ENCODE measurements around the gene TDO2. TPM values are rescaled to one million over a fixed set of nuclear protein-coding genes. Genes with fewer than 3 reads are reported as not detected.
A peak's percentile ranks its signal among the peaks of the same experiment; 100 is the strongest.

TDO2 gene
- total RNA-seq, 1 donor: 1.5 TPM

DNA sequence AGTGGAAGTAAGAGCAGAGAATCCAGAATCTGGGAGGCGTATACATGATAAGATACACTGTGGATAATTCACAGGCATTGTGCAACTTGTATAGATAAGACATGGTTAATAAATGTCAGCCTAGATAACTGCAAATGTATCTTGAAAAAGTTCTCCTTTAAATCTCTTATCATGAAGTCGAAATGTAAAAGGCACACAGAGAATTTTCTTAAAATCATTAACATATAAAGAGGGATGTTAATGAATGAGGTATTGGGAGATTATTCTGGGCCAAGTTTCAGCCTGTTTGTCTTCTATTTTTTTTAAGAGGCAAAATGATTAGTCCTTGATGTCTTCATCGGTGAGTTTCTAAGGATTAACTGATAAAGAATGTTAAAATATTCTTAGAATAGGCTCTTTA lies 835 bp downstream of the TDO2 start:
- H3K4me3 ChIP-seq (ENCODE audit: low read depth, low read length): no peak overlapping the region
- TF ChIP-seq, protein P1, sequence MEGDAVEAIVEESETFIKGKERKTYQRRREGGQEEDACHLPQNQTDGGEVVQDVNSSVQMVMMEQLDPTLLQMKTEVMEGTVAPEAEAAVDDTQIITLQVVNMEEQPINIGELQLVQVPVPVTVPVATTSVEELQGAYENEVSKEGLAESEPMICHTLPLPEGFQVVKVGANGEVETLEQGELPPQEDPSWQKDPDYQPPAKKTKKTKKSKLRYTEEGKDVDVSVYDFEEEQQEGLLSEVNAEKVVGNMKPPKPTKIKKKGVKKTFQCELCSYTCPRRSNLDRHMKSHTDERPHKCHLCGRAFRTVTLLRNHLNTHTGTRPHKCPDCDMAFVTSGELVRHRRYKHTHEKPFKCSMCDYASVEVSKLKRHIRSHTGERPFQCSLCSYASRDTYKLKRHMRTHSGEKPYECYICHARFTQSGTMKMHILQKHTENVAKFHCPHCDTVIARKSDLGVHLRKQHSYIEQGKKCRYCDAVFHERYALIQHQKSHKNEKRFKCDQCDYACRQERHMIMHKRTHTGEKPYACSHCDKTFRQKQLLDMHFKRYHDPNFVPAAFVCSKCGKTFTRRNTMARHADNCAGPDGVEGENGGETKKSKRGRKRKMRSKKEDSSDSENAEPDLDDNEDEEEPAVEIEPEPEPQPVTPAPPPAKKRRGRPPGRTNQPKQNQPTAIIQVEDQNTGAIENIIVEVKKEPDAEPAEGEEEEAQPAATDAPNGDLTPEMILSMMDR (IDR thresholded peaks at IDR 0.05; ENCODE audit: insufficient read depth, low read length): no peak
- DNase-seq (ENCODE audit: low read depth): peak; percentile 16

DNA sequence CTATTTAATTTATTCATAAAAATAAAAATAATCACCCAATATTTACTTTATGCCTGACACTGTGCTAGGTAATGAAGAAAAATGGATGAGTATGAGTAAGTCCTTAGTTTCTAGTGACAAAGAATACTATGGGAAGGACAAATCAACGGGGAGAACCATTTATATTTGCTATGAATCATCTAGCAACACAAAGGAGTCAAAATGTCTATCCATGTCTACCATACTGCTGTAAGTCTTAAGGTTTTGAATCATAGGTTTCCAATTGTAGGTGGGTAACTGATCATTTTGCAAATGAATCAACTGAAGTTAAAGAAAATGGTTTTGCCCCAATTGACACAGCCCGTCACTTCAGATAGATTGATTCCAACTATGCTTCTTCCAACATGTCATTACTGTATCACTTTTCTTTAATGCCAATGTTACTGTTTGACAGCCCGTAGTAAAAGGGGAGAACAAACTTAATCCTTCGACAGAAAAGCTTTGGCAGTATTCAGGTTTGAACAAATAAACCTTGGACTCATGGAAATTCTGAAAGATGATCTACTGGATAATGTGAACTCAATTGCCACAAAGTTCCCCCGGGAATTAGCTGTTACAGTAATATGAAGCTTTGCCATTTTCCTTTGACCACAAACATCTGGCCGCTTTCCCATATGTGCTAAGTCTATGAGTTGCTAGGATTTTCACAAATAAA lies 3.2 kb downstream of the TDO2 start:
- DNase-seq (ENCODE audit: low read depth): peak; percentile 97
- TF ChIP-seq, protein P1 (IDR thresholded peaks at IDR 0.05; ENCODE audit: insufficient read depth, low read length): no peak
- H3K4me3 ChIP-seq (ENCODE audit: low read depth, low read length): no peak overlapping the region

DNA sequence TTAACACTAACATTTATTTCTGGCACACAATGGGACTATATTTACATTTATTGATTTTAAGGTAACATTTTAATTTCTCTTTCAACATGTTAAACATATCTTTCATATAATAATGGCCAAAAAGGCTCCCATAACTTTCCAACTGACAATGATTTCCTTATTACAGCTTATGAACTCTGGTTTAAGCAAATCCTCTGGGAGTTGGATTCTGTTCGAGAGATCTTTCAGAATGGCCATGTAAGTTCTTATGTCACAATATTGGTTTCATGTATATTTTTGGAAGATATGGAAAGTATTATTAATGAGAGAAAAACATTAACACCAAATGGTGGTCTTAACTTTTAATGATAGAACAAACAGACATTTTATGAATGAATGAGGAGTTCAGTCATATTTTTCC lies 4.1 kb downstream of the TDO2 start:
- H3K4me3 ChIP-seq (ENCODE audit: low read depth, low read length): no peak overlapping the region
- TF ChIP-seq, protein P1 (IDR thresholded peaks at IDR 0.05; ENCODE audit: insufficient read depth, low read length): no peak
- DNase-seq (ENCODE audit: low read depth): no peak

DNA sequence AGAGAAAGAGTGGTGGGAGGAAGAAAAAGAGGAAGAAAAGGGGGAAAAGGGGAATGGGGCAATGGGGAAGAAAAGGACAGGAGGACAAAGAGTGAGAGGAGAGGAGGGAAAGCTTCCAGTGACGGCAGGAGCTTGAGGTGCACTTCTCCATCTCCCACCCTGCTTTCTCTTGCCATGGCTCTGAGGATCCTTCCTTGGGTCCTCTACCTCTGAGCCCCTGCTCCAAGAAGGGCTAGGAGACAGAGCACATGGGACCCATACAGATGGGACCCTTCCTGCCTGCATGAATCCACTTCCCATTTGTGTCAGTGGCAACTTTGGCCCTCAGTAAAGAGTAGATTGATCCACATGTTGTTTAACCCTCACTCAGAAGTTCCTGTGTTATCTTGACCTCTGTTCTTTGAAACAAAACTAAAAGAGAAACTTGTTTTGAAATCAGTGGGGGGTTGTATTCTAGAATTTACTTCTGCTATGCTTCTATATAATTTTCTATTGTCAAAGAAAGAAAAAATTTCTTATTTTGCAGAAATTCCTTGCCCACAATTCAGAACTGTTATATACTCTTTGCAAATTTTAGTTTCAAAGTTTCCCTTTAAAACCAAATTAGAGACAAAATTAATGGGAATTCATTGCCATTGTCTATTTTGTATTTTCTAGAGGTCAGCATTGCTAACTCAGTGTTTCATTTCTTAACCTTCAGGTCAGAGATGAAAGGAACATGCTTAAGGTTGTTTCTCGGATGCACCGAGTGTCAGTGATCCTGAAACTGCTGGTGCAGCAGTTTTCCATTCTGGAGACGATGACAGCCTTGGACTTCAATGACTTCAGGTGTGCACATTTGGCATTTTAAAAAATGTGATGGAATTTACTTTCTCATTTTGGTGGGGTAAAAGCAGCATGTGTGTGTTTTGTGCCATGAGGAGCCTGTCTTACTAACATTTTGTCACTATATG lies 5.0 kb downstream of the TDO2 start:
- DNase-seq (ENCODE audit: low read depth): no peak
- H3K4me3 ChIP-seq (ENCODE audit: low read depth, low read length): no peak overlapping the region
- TF ChIP-seq, protein P1 (IDR thresholded peaks at IDR 0.05; ENCODE audit: insufficient read depth, low read length): no peak

DNA sequence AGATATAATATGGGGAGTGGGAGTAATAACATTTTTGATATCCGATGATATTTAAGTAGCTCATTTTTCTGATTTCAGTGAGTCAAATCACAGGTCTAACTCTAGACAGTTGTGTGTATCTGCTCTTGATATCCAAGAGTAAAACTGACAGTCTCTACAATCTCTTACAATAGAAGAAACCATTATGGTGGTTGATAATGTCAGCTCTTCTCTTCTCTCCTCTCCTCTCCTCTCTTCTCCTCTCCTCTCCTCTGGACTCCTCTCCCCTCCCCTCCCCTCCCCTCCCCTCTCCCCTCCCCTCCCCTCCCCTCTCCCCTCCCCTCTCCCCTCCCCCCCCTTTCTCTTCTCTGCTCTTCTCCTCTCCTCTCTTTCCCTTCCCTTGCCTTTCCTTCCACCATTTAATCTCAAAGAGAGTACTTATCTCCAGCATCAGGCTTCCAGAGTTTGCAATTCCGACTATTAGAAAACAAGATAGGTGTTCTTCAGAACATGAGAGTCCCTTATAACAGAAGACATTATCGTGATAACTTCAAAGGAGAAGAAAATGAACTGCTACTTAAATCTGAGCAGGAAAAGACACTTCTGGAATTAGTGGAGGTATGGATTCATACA lies 6.2 kb downstream of the TDO2 start:
- TF ChIP-seq, protein P1 (IDR thresholded peaks at IDR 0.05; ENCODE audit: insufficient read depth, low read length): no peak
- no peak for DNase-seq (ENCODE audit: low read depth)

DNA sequence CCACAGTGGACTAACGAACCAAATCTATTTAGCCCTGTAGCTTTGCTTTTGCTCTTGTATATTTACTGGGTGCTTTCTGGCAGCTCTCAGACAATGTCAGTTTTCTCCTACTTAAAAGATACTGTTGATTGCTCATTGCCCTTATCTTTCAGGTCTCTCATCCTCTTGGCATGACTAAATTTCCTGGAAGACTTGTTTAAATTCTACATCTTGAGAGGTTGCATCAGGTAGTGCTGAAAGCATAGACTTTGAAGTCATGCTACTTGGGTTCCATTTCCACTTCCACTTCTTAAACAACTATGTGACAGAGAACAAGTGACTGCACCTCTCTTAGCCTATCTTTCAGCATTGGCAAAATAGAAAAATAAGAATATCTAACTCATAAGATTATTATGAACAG lies 8.4 kb downstream of the TDO2 start:
- H3K4me3 ChIP-seq (ENCODE audit: low read depth, low read length): no peak overlapping the region
- TF ChIP-seq, protein P1 (IDR thresholded peaks at IDR 0.05; ENCODE audit: insufficient read depth, low read length): no peak
- no peak for DNase-seq (ENCODE audit: low read depth)

More for the DNA sequence above, 6.2 kb downstream of the TDO2 start:
- no peak overlapping the region for H3K4me3 ChIP-seq (ENCODE audit: low read depth, low read length)

All from fibroblast of the aortic adventitia (primary cell).